H9 (cell line): Measurements from ENCODE around the gene RITA1. TPM values are rescaled to one million over a fixed set of nuclear protein-coding genes. Genes with fewer than 3 reads are reported as not detected.

Experiments
- DNase-seq: peaks from one replicate; pipeline ENCODE4 v3.0.0-alpha.2; 2017
- H2AFZ ChIP-seq: one replicate; pipeline ENCODE4 v1.6.1; 2013; ENCODE audit warnings: mild to moderate bottlenecking, low read length, control low read depth, moderate library complexity
- H2AK5ac ChIP-seq: 2 replicates; pipeline ENCODE4 v1.6.1; 2013; ENCODE audit warnings: low read length, control low read depth, mixed read lengths; ENCODE audit not compliant: insufficient read length
- H2BK120ac ChIP-seq: one replicate; pipeline ENCODE4 v1.6.1; 2013; ENCODE audit warnings: low read depth, mild to moderate bottlenecking, low read length, control low read depth, inconsistent platforms; ENCODE audit not compliant: poor library complexity, severe bottlenecking
- H2BK12ac ChIP-seq: 2 replicates; pipeline ENCODE4 v1.6.1; 2013; ENCODE audit warnings: low read length, control low read depth, mixed read lengths, low read depth; ENCODE audit not compliant: insufficient read length
- H2BK15ac ChIP-seq: 2 replicates; pipeline ENCODE4 v1.6.1; 2013; ENCODE audit warnings: low read depth, low read length, control low read depth
- H2BK20ac ChIP-seq: one replicate; pipeline ENCODE4 v1.6.1; 2013; ENCODE audit warnings: low read depth, mild to moderate bottlenecking, low read length, control low read depth, inconsistent platforms; ENCODE audit not compliant: poor library complexity, severe bottlenecking
- H2BK5ac ChIP-seq: 2 replicates; pipeline ENCODE4 v1.6.1; 2013; ENCODE audit warnings: low read length, control low read depth, mixed read lengths; ENCODE audit not compliant: insufficient read length
- H3K14ac ChIP-seq: 2 replicates; pipeline ENCODE4 v1.6.1; 2013; ENCODE audit warnings: low read length, control low read depth; ENCODE audit not compliant: insufficient read depth
- H3K18ac ChIP-seq: 2 replicates; pipeline ENCODE4 v1.6.1; 2013; ENCODE audit warnings: low read depth, mild to moderate bottlenecking, mixed read lengths, low read length, control low read depth; ENCODE audit not compliant: insufficient read length
- H3K23ac ChIP-seq: 2 replicates; pipeline ENCODE4 v1.6.1; 2013; ENCODE audit warnings: low read length, control low read depth, mixed read lengths, low read depth; ENCODE audit not compliant: insufficient read length
- H3K23me2 ChIP-seq: 2 replicates; pipeline ENCODE4 v1.6.1; 2013; ENCODE audit warnings: low read depth, mild to moderate bottlenecking, mixed read lengths, low read length, control low read depth; ENCODE audit not compliant: insufficient read length, poor library complexity, severe bottlenecking
- H3K27ac ChIP-seq: 2 replicates; pipeline ENCODE4 v1.5.1; 2013; ENCODE audit warnings: low read length, control low read depth, mixed read lengths, low read depth; ENCODE audit not compliant: insufficient read length
- H3K27me3 ChIP-seq: 2 replicates; pipeline ENCODE4 v1.6.1; 2013; ENCODE audit warnings: low read length, control low read depth, inconsistent platforms; ENCODE audit not compliant: insufficient read depth
- H3K4ac ChIP-seq: 2 replicates; pipeline ENCODE4 v1.6.1; 2013; ENCODE audit warnings: low read depth, mild to moderate bottlenecking, control low read depth, inconsistent platforms, low read length, moderate library complexity
- H3K4me1 ChIP-seq: 2 replicates; pipeline ENCODE4 v1.6.1; 2013; ENCODE audit warnings: low read length, control low read depth, inconsistent platforms; ENCODE audit not compliant: insufficient read depth
- H3K4me2 ChIP-seq: 2 replicates; pipeline ENCODE4 v1.6.1; 2013; ENCODE audit warnings: low read length, control low read depth, mixed read lengths; ENCODE audit not compliant: insufficient read length, insufficient read depth
- H3K56ac ChIP-seq: 2 replicates; pipeline ENCODE4 v1.6.1; 2013; ENCODE audit warnings: low read depth, mild to moderate bottlenecking, mixed read lengths, low read length, control low read depth; ENCODE audit not compliant: insufficient read length
- H3K79me1 ChIP-seq: 2 replicates; pipeline ENCODE4 v1.6.1; 2013; ENCODE audit warnings: low read depth, mild to moderate bottlenecking, moderate library complexity, low read length, control low read depth, inconsistent platforms; ENCODE audit not compliant: insufficient read depth, poor library complexity, severe bottlenecking
- H3K79me2 ChIP-seq: 2 replicates; pipeline ENCODE4 v1.6.1; 2013; ENCODE audit warnings: low read length, control low read depth, inconsistent platforms; ENCODE audit not compliant: insufficient read depth
- H3K9ac ChIP-seq: 2 replicates; pipeline ENCODE4 v1.6.1; 2013; ENCODE audit warnings: low read length, control low read depth, mixed read lengths; ENCODE audit not compliant: insufficient read length; ENCODE audit errors: extremely low read depth
- H3K9me3 ChIP-seq: one replicate; pipeline ENCODE4 v1.6.1; 2013; ENCODE audit warnings: low read depth, low read length, inconsistent platforms; ENCODE audit not compliant: control insufficient read depth
- H3T11ph ChIP-seq: one replicate; pipeline ENCODE4 v1.6.1; 2013; ENCODE audit warnings: mild to moderate bottlenecking, low read length, control low read depth, inconsistent platforms
- H4K20me1 ChIP-seq: one replicate; pipeline ENCODE4 v1.6.1; 2013; ENCODE audit not compliant: control insufficient read depth, insufficient read length, insufficient read depth
- H4K5ac ChIP-seq: 2 replicates; pipeline ENCODE4 v1.6.1; 2013; ENCODE audit warnings: low read depth, mild to moderate bottlenecking, mixed read lengths, low read length, control low read depth; ENCODE audit not compliant: insufficient read length
- H4K8ac ChIP-seq: replicated peaks from 2 replicates; pipeline ENCODE4 v1.6.1; 2013; ENCODE audit warnings: low read length, control low read depth, mixed read lengths, low read depth; ENCODE audit not compliant: insufficient read length
- H4K91ac ChIP-seq: 2 replicates; pipeline ENCODE4 v1.6.1; 2013; ENCODE audit warnings: low read depth, mild to moderate bottlenecking, moderate library complexity, mixed read lengths, low read length, control low read depth; ENCODE audit not compliant: insufficient read length
- H3K27ac Mint-ChIP-seq, 3 experiments: 2 replicates in 2 of 3; 3 replicates in 1 of 3; pipeline ENCODE4 v1.8.0; 2020 to 2021; ENCODE audit warnings: mixed read lengths in 3 of 3, mild to moderate bottlenecking in 1 of 3, moderate library complexity in 1 of 3
- H3K27me3 Mint-ChIP-seq: 2 replicates; pipeline ENCODE4 v1.8.0; 2021; ENCODE audit warnings: low read depth, mild to moderate bottlenecking, moderate library complexity, mixed read lengths
- H3K36me3 Mint-ChIP-seq, 3 experiments: 2 replicates in 2 of 3; 3 replicates in 1 of 3; pipeline ENCODE4 v1.8.0; 2020 to 2021; ENCODE audit warnings: low read depth in 3 of 3, mixed read lengths in 3 of 3; ENCODE audit not compliant: insufficient read depth in 1 of 3
- H3K4me1 Mint-ChIP-seq, 2 experiments: 2 replicates each; pipeline ENCODE4 v1.8.0; 2020; ENCODE audit warnings: mixed read lengths in 2 of 2
- H3K4me3 Mint-ChIP-seq, 2 experiments: 2 replicates in 1 of 2; 3 replicates in 1 of 2; pipeline ENCODE4 v1.8.0; 2020 to 2021; ENCODE audit warnings: mild to moderate bottlenecking in 2 of 2, mixed read lengths in 2 of 2, moderate library complexity in 1 of 2
- H3K9me3 Mint-ChIP-seq, 2 experiments: 2 replicates in 1 of 2; 3 replicates in 1 of 2; pipeline ENCODE4 v1.8.0; 2020; ENCODE audit warnings: mild to moderate bottlenecking in 2 of 2, mixed read lengths in 2 of 2, moderate library complexity in 1 of 2
- WGBS: extraction: QIAGEN DNeasy Blood & Tissue Kit; methylation state at CpG from one replicate; pipeline ENCODE4 v1.1.7; 2013; ENCODE audit warnings: missing lambda C conversion rate, low lambda C conversion rate, mixed read lengths; ENCODE audit not compliant: insufficient read length; ENCODE audit errors: extremely low coverage; 5-methylcytosine and 5-hydroxymethylcytosine counted together
- microRNA-seq: library from miRNA; unstranded; fragments of <30 nt; microRNA quantifications from one replicate; pipeline ENCODE4, GENCODE V29; 2020; ENCODE audit warnings: borderline microRNAs expressed
- total RNA-seq: library from RNA; stranded (reverse); gene quantifications from 2 replicates; pipeline ENCODE4 v1.2.1, GENCODE V29; 2021
- TF ChIP-seq, protein P1 (sequence below): fragments of 200-600 bp; sonication (generic); conservative IDR thresholded peaks from 3 replicates; pipeline ENCODE4 v1.8.0; 2021; ENCODE audit warnings: antibody characterized with exemption, mild to moderate bottlenecking

RITA1 gene
- total RNA-seq, 1 experiment from 2014 or later: 26.1 TPM

DNA sequence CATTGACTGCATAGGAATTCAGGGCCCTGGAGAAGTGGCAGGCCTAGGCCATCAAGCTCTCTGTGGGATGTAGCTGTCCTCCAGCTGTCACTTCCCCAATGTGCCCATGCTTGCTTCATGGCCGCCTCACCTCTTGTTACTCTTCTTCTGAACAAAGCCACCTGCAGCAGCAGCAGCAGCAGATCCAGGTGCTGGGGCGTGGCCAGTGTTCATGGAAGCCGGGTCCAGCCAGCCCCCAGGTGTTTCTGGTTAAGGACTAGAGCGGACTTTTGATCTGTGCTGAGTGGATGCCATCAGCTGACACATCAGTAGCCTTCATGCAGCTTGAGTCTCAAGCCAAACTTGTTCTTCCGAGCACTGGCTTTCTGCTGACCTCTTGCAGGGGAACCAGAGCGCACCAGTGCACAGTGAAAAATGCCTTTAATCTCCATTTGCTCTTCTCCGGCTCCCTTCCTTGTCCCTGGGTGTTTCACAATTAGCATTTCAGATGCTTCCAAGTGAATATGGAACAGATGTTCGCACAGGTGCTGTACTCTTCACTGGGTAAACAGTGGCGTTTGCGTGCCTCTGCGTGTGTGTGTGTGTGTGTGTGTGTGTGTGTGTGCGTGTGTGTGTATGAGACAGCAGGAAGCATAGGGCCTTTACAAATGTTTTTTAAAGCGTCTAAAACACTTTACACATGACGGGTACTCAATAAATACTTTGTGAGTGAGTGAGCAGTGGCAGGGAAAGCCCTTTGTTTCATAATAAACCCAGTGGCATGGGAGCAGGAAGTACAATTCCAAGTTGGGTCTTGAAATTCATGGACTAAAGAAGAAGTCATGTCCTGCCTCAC, 55.9 kb downstream of the RITA1 start:
- H3K9me3 Mint-ChIP-seq: no peaks in the 10 kb centered on the region
- Histone ChIP-seq H2BK15ac (no peak overlapping the region), H3K9me3 (no peaks in the 10 kb centered on the region), H3K4me1 (peaks cover 4% of the 10 kb centered on the region; the same call in 1 of the 2 replicates), H4K91ac (no peak overlapping the region), H3T11ph (no peak overlapping the region), H4K20me1 (no peaks in the 10 kb centered on the region), H2BK120ac (no peak overlapping the region), H3K23ac (no peak overlapping the region), H2BK5ac (no peak overlapping the region), H2BK20ac (no peak overlapping the region), H3K9ac (no peak overlapping the region), H2AK5ac (no peak overlapping the region), H3K14ac (no peak overlapping the region), H3K79me1 (no peaks in the 10 kb centered on the region), H3K23me2 (no peaks in the 10 kb centered on the region), H2BK12ac (no peak overlapping the region), H3K56ac (no peak overlapping the region), H3K4ac (no peak overlapping the region), H3K18ac (no peak overlapping the region), H3K27ac (no peak overlapping the region), H3K79me2 (no peaks in the 10 kb centered on the region), H2AFZ (no peak overlapping the region), H3K27me3 (no peaks in the 10 kb centered on the region), H4K8ac (no peak overlapping the region), H4K5ac (no peak overlapping the region), H3K4me2 (no peak overlapping the region)
- no peaks in the 10 kb centered on the region; the same call in 1 of the 2 replicates for H3K27me3 Mint-ChIP-seq
- H3K4me1 Mint-ChIP-seq: peaks cover 28 to 34% of the 10 kb centered on the region in 2 experiments
- peak; percentile 44 for DNase-seq
- H3K36me3 Mint-ChIP-seq: peaks cover 11 to 19% (median 11%) of the 10 kb centered on the region in 3 experiments; a peak in 6 of 7 replicates
- peak overlapping the region in 2 of 3 experiments; percentile 53 to 89; a peak in 5 of 7 replicates for H3K27ac Mint-ChIP-seq
- WGBS: no CpG with 5 or more reads among the region's 14 CpGs
- TF ChIP-seq, protein P1, sequence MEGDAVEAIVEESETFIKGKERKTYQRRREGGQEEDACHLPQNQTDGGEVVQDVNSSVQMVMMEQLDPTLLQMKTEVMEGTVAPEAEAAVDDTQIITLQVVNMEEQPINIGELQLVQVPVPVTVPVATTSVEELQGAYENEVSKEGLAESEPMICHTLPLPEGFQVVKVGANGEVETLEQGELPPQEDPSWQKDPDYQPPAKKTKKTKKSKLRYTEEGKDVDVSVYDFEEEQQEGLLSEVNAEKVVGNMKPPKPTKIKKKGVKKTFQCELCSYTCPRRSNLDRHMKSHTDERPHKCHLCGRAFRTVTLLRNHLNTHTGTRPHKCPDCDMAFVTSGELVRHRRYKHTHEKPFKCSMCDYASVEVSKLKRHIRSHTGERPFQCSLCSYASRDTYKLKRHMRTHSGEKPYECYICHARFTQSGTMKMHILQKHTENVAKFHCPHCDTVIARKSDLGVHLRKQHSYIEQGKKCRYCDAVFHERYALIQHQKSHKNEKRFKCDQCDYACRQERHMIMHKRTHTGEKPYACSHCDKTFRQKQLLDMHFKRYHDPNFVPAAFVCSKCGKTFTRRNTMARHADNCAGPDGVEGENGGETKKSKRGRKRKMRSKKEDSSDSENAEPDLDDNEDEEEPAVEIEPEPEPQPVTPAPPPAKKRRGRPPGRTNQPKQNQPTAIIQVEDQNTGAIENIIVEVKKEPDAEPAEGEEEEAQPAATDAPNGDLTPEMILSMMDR: no peak
- H3K4me3 Mint-ChIP-seq: no peak overlapping the region

Small RNAs within 50 kb of the gene (microRNA-seq; reads per million reads assigned to microRNA genes)
- gene MIR7106: not detected

Other genes starting within 250 kb of the RITA1 start
- gene OAS3, start 247.2 kb upstream of the RITA1 start, total RNA-seq: 0.70 and 0.81 TPM in 2 replicates
- gene OAS2, start 207.2 kb upstream of the RITA1 start, total RNA-seq: not detected in 2 replicates
- gene DTX1, start 129.0 kb upstream of the RITA1 start, total RNA-seq: 3.0 and 3.5 TPM in 2 replicates
- 2.3 and 2.7 TPM in 2 replicates for gene RASAL1, start 50.0 kb upstream of the RITA1 start, total RNA-seq
- not detected in 2 replicates for gene CFAP73, start 36.0 kb upstream of the RITA1 start, total RNA-seq
- 83.0 TPM in 2 replicates for gene DDX54, start 243 bp upstream of the RITA1 start, total RNA-seq
- gene TPCN1, start 35.7 kb downstream of the RITA1 start, total RNA-seq: 13.5 and 16.1 TPM in 2 replicates
- gene SLC8B1, start 149.4 kb downstream of the RITA1 start, total RNA-seq: 10.4 and 10.6 TPM in 2 replicates
- 31.4 and 35.6 TPM in 2 replicates for gene PLBD2, start 172.9 kb downstream of the RITA1 start, total RNA-seq
- gene SDS, start 218.2 kb downstream of the RITA1 start, total RNA-seq: 0.13 TPM in 1 of 2 replicates, not detected in the other
- 0.46 and 1.1 TPM in 2 replicates for gene SDSL, start 236.7 kb downstream of the RITA1 start, total RNA-seq